Head of caudate nucleus (tissue), 42 donors: Measurements from ENCODE around the gene QRICH1.

ENCODE experiments used
- DNase-seq, 42 donors: peaks; one replicate each; pipeline versions ENCODE4 v3.0.0 to v3.0.0-alpha.2; 2020 to 2021; ENCODE audit warnings: mixed read lengths in 7 of 42
- intact Hi-C: fragments of 100-400 bp; cut with DNase I; formaldehyde crosslinking; loops from one replicate; pipeline ENCODE4 v1.15.0; 2022

The QRICH1 gene

GRCh38 chr3:48989796-48990635 lies 103.9 kb downstream of the QRICH1 start, which contains the start of gene P4HTM:
P4HTM (plus strand) TSS chr3:48990241; CDS start chr3:48990257, 16 bp downstream.
- intact Hi-C loops = loop anchor here (5.0 kb wide), 1 partner anchor 32 kb away; the partner anchor contains the start of gene NDUFAF3
- peak; percentile 83 to 98 (median 92) for DNase-seq

GRCh38 chr3:48989126-48989795 lies 104.6 kb downstream of the QRICH1 start:
- intact Hi-C loops = loop anchor here (5.0 kb wide), 1 partner anchor 33 kb away; the partner anchor contains the start of gene NDUFAF3
- peak in 1 of 42 donors; percentile 23 for DNase-seq

GRCh38 chr3:48985831-48986376 lies 108.0 kb downstream of the QRICH1 start:
- DNase-seq = no peak
- intact Hi-C loops = loop anchor here (5.0 kb wide), 1 partner anchor 36 kb away; the partner anchor contains the start of gene NDUFAF3

- no peak for DNase-seq
- intact Hi-C loops = loop anchor here (5.0 kb wide), 1 partner anchor 38 kb away; the partner anchor contains the start of gene NDUFAF3
Observed at GRCh38 chr3:48984663-48985062, 109.2 kb downstream of the QRICH1 start.

- DNase-seq = no peak
- intact Hi-C loops = no loop called here
Observed at GRCh38 chr3:48983096-48983495, 110.8 kb downstream of the QRICH1 start.

- DNase-seq = no peak
- intact Hi-C loops = no loop called here
Observed at GRCh38 chr3:48982686-48983085, 111.2 kb downstream of the QRICH1 start.

- intact Hi-C loops = no loop called here
Observed at GRCh38 chr3:48982016-48982415, 111.9 kb downstream of the QRICH1 start.

GRCh38 chr3:48980295-48980694 lies 113.6 kb downstream of the QRICH1 start:
- intact Hi-C loops = no loop called here
- DNase-seq = no peak

More at GRCh38 chr3:48982016-48982415, 111.9 kb downstream of the QRICH1 start:
- no peak for DNase-seq
